HepG2 (cell line): Measurements from ENCODE around the gene JMJD1C. TPM values are rescaled to one million over a fixed set of nuclear protein-coding genes. Genes with fewer than 3 reads are reported as not detected.

ENCODE experiments used
- ARHGAP35 ChIP-seq: sonication (generic); formaldehyde crosslinking; IDR thresholded peaks from 2 replicates; pipeline ENCODE4 v1.9.0; 2022; ENCODE audit warnings: mild to moderate bottlenecking, inconsistent platforms, moderate library complexity, missing genetic modification reagents, borderline replicate concordance
- ARNT2 ChIP-seq: sonication (generic); formaldehyde crosslinking; IDR thresholded peaks from 2 replicates; pipeline ENCODE4 v1.8.0; 2022; ENCODE audit warnings: mild to moderate bottlenecking, low read depth, missing genetic modification reagents, moderate library complexity
- ERF ChIP-seq: IDR thresholded peaks from 2 replicates; pipeline ENCODE4 v1.6.1; 2018; ENCODE audit warnings: missing biosample characterization, missing genetic modification reagents
- GABPA ChIP-seq, 2 experiments: IDR thresholded peaks; 2 replicates each; pipeline ENCODE4 v1.6.1; 2011 to 2016; ENCODE audit warnings: low read depth in 2 of 2, low read length in 1 of 2, missing biosample characterization in 1 of 2, missing genetic modification characterization in 1 of 2
- HNF4G ChIP-seq, 2 experiments: sonication (generic) in 1 of 2; formaldehyde crosslinking in 1 of 2; IDR thresholded peaks; 2 replicates each; pipeline versions ENCODE4 v1.4.0 to v1.6.1; 2011 to 2020; ENCODE audit warnings: borderline replicate concordance in 2 of 2, low read depth in 2 of 2, mild to moderate bottlenecking in 2 of 2, low read length in 1 of 2, missing genetic modification reagents in 1 of 2, moderate library complexity in 1 of 2
- IKZF5 ChIP-seq: IDR thresholded peaks from 2 replicates; pipeline ENCODE4 v1.6.1; 2018; ENCODE audit warnings: missing genetic modification reagents, mild to moderate bottlenecking, missing compliant biosample characterization
- MAZ ChIP-seq, 2 experiments: sonication (generic) in 1 of 2; formaldehyde crosslinking in 1 of 2; IDR thresholded peaks; 2 replicates each; pipeline versions ENCODE4 v1.5.0 to v1.6.1; 2012 to 2020; ENCODE audit warnings: low read depth in 2 of 2, mild to moderate bottlenecking in 2 of 2, borderline replicate concordance in 1 of 2, improper control_type of control experiment in 1 of 2, low read length in 1 of 2, missing genetic modification reagents in 1 of 2, moderate library complexity in 1 of 2
- NCOA1 ChIP-seq: sonication (generic); formaldehyde crosslinking; IDR thresholded peaks from 2 replicates; pipeline ENCODE4 v1.9.0; 2021; ENCODE audit warnings: missing genetic modification reagents
- NR2F6 ChIP-seq, 2 experiments: IDR thresholded peaks; 2 replicates each; pipeline ENCODE4 v1.6.1; 2016; ENCODE audit warnings: antibody characterized with exemption in 1 of 2, mild to moderate bottlenecking in 1 of 2
- RXRB ChIP-seq: IDR thresholded peaks from 2 replicates; pipeline ENCODE4 v1.6.1; 2016; ENCODE audit warnings: borderline replicate concordance, missing genetic modification reagents, missing compliant biosample characterization
- ZFP36L1 ChIP-seq: sonication (generic); formaldehyde crosslinking; IDR thresholded peaks from 2 replicates; pipeline ENCODE4 v1.8.0; 2022; ENCODE audit warnings: mild to moderate bottlenecking, missing genetic modification reagents, moderate library complexity
- ZFP36L2 ChIP-seq: sonication (generic); formaldehyde crosslinking; IDR thresholded peaks from 2 replicates; pipeline ENCODE4 v1.4.0; 2020; ENCODE audit warnings: missing genetic modification reagents
- ZKSCAN8 ChIP-seq: IDR thresholded peaks from 2 replicates; pipeline ENCODE4 v1.6.1; 2016; ENCODE audit warnings: borderline replicate concordance, missing genetic modification reagents, missing compliant biosample characterization
- ZNF264 ChIP-seq: sonication (generic); formaldehyde crosslinking; IDR thresholded peaks from 2 replicates; pipeline ENCODE4 v1.4.0; 2020; ENCODE audit warnings: missing genetic modification reagents
- ZNF318 ChIP-seq: sonication (generic); formaldehyde crosslinking; IDR thresholded peaks from 2 replicates; pipeline ENCODE4 v1.4.0; 2020; ENCODE audit warnings: mild to moderate bottlenecking, missing genetic modification reagents
- ZNF367 ChIP-seq: sonication (generic); formaldehyde crosslinking; IDR thresholded peaks from 2 replicates; pipeline ENCODE4 v1.4.0; 2020; ENCODE audit warnings: missing genetic modification reagents, borderline replicate concordance
- ZNF543 ChIP-seq: sonication (generic); formaldehyde crosslinking; IDR thresholded peaks from 2 replicates; pipeline ENCODE4 v1.4.0; 2020; ENCODE audit warnings: mild to moderate bottlenecking, missing genetic modification reagents
- ZNF556 ChIP-seq: sonication (generic); formaldehyde crosslinking; IDR thresholded peaks from 2 replicates; pipeline ENCODE4 v1.4.0; 2020; ENCODE audit warnings: mild to moderate bottlenecking, missing genetic modification reagents, borderline replicate concordance
- polyA plus RNA-seq, 8 experiments: library from polyadenylated mRNA; depleted of rRNA in 3 of 8; stranded (reverse) in 7 of 8; unstranded in 1 of 8; fragments of >200 nt; fragmentation: Illumina TruSeq in 4 of 8; extraction: Trizol in 4 of 8; gene quantifications; 2 replicates each; pipeline versions ENCODE4 v1.2.1 to v1.2.3, GENCODE V29; 2011 to 2016; ENCODE audit warnings: low read depth in 4 of 8, missing spikeins in 1 of 8, mixed read lengths in 1 of 8; ENCODE audit not compliant: insufficient read depth in 1 of 8
- total RNA-seq, 5 experiments: library from RNA; depleted of rRNA; stranded (reverse); fragments of >200 nt; fragmentation: Illumina TruSeq; extraction: Trizol; gene quantifications; 2 replicates each; pipeline ENCODE4 v1.2.3, GENCODE V29; 2016; ENCODE audit warnings: low read depth in 1 of 5

Gene JMJD1C
- total and polyA plus RNA-seq, 2 of the 13 experiments (the other 11 are each of a cell fraction or from before 2014, with no cell fraction given): 42.3 to 42.7 TPM

DNA sequence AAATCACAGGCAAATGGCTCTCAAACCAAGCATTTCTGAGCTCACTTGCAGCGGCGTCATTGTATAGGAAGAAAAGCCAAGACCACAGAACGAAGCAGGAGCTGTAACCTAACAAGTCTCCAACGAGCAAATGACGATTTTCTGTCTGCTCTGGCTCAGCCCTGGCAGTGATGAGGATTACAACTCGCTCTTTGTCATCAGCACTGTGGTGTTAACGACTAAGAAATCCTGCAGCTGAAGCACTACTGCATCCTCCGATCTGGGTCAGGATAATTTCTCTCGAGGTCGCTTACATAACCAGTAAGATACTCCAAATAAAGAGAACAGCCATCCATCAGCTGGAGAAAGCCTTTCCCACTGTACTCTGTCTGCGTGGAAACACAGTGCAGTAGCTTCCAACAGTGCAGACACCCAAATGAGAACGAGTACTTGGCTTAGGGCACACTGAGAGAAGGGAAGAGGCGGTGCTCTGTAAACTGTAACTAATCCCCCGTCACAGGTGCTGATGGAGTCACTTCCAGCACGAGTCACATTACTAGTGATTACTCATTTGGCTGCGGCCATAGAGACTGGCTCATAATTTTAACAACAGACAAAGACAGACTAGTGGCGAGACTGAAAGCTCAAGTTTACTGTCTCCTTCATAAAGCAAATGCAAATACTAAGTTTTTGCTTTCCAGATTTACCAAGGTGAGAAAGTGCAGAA lies 196.8 kb downstream of the JMJD1C start (continued):
- TF ChIP-seq ZNF318 (CRISPR knock-in tag) (no peak), NR2F6 (IDR thresholded peaks at IDR 0.05) (peak; percentile 61; the same call in 1 of the 2 replicates), NR2F6 (CRISPR knock-in tag; IDR thresholded peaks at IDR 0.05) (0 out of 2 replicates have a peak, but pooled peaks have one; percentile 13), MAZ (IDR thresholded peaks at IDR 0.05; ENCODE audit: borderline replicate concordance, low read depth, low read length) (no peak), MAZ (CRISPR knock-in tag; IDR thresholded peaks at IDR 0.05; ENCODE audit: low read depth) (no peak), NCOA1 (CRISPR knock-in tag) (no peak), ZKSCAN8 (peak; percentile 67; the same call in 1 of the 2 replicates), ZNF556 (CRISPR knock-in tag) (no peak), ZNF367 (no peak), ERF (peak; percentile 77; the same call in 1 of the 2 replicates), ZNF264 (CRISPR knock-in tag) (peak; percentile 61; the same call in 1 of the 2 replicates), ZFP36L1 (CRISPR knock-in tag) (no peak), HNF4G (IDR thresholded peaks at IDR 0.05; ENCODE audit: borderline replicate concordance, low read depth, low read length) (no peak), HNF4G (CRISPR knock-in tag; IDR thresholded peaks at IDR 0.05; ENCODE audit: borderline replicate concordance, low read depth) (no peak), ARNT2 (CRISPR knock-in tag) (peak; percentile 39; the same call in 1 of the 2 replicates), RXRB (CRISPR knock-in tag) (peak; percentile 39), ARHGAP35 (CRISPR knock-in tag) (no peak; the same call in 1 of the 2 replicates), ZNF543 (no peak), IKZF5 (CRISPR knock-in tag) (peak; percentile 88), ZFP36L2 (CRISPR knock-in tag) (no peak), GABPA (IDR thresholded peaks at IDR 0.05; ENCODE audit: low read depth, low read length) (no peak), GABPA (CRISPR knock-in tag; IDR thresholded peaks at IDR 0.05; ENCODE audit: low read depth) (peak; percentile 42)
